HL-60/S4 treated with retinoic acid at 250 ng/mL for 4 days and 3 days (cell line): Measurements from ENCODE around the gene ZNF530.

Experiments
- in situ Hi-C: fragments of 300-500 bp; cut with MboI; formaldehyde crosslinking; loops from 2 replicates; pipeline ENCODE4 v1.7.0; 2022; ENCODE audit warnings: low sequenced_read_pairs

Gene ZNF530

DNA sequence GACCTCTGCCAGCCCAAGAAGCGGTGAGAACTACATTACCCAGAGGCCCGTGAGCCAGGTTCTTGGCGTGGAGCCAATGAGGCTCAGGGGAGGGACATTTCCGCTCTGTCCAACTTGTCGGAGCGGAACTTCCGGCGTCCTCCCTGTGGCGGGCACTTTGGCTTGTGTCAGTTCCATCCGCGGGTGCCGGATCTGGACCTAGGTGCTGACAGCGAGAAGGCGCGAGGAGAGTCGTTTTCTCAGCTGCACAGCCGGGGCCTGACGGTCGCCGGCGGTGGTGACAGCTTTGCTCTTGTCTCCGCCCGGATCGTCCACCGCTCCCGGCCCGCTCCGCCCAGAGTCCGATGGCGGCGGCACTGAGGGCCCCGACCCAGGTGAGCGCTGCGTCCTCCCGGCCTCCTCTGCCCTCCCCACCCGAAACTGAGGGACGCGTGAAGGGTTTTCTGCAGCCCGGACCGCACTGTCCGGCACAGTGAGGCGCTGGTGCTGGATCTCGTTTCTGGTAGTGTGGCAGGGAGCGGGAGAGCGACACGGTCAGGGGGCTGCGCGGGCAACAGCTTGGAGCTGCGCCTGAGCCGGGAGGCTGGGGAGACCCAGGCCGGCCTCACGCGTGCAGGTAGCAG is at the start of gene ZNF530:
ZNF530 (plus strand) TSS at position 125 of the 623 bp plus-strand sequence. CDS start 4,461 bp downstream, outside the sequence.
- in situ Hi-C loops = no loop called here

DNA sequence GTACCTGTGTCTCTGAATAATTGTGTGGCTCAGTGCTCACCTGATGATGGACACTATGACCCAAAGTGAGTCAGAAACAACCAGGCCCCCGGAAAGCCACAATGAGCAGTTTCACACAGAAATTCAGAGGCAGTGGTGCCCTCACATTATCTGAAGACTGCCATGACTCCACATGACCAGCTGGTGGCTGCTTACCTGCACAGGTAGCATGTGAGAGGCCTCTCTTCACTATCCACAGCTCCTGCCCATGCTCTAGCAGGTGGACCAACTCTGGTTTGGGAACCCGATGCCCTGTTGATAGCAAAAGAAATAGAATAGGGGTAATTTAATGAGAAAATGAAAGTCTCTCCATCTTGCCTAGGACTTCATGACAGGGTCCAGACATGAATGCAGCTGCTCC is 47.3 kb upstream of the ZNF530 start:
- in situ Hi-C loops = no loop called here

- in situ Hi-C loops = no loop called here
Measured at GRCh38 chr19:57557659-57558058, 42.0 kb upstream of the ZNF530 start.

DNA sequence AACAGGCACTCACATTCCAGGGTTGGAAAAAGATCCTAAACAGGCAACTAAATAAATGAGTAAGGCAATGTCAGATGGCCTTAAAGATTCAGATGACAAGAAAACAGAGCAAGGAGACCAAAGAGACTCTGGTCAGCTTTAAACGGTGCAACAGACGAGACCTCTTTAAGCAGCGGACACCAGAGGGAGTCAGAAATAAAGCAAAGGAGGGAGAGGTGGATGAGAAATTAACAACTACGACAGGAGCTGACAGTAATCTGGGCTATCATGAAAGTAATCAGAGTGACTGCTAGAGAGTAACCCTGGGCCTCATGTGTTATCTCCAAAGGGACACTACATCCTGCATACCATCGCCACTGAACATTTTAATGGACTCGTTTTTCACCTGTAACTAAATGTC is 41.2 kb upstream of the ZNF530 start:
- in situ Hi-C loops = no loop called here

DNA sequence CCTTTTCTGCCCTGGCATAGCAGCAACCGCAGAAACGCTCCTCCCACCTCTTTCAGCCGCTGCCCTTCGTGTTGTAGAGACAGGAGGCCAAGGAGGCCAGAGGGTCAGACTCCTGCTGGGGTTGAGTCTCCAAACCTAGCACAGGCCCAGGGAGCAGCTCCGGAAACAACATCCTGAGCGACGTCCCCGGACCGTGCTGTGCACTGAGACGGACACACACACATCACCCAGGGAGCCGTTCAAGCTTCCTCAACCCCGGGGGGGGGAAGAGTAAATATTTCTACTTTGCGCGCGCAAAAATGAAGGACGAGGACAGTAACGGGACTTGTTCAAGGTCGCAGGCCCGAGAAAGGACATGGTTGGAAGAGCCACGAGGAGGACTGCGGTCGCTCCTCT is 40.7 kb upstream of the ZNF530 start:
- in situ Hi-C loops = no loop called here

GRCh38 chr19:57559404-57560025 is 40.2 kb upstream of the ZNF530 start, which contains the start of gene ZNF550:
ZNF550 (minus strand) TSS chr19:57559863; CDS start chr19:57559682, 181 bp downstream.
- in situ Hi-C loops = no loop called here

DNA sequence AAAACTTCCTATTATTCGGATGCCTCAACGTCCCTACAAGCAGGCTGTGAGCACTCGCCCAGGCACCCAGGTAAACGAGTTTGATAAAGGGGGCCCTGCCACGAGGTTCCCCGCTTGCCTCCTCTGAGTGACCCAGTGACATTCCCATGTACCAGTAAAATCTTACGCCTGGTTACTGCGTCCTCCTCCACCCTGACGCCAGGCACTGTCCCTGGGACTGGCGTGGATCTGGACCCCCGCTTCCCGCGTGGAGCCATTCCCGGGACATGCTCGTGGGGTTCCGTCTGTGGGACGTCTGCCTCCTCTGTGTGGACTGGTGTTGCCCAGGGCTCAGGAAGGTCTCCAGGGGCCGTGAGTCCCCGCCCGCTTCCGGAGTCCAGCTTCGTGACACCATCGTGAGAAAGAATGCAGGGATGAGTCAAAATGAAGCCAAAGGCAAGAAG is 39.6 kb upstream of the ZNF530 start:
- in situ Hi-C loops = no loop called here

DNA sequence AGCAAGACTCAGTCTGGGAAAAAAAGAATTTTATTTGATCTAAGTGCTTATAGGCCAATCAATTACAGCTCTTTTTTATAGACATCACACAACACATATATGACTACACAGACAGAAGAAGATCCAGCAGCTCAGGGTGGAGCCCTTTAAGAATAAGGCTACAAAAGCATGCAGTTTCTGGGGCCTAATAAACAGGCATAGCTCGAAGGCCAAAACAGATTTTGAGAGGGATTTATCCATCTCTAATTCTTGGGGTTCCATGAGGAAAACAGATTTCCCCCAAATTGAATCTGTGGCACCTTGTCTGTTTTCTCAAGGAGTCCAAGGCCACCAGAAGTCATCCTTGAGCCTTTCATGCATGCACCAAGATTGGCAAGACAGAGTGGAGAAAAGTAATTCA is 36.1 kb upstream of the ZNF530 start:
- in situ Hi-C loops = no loop called here

DNA sequence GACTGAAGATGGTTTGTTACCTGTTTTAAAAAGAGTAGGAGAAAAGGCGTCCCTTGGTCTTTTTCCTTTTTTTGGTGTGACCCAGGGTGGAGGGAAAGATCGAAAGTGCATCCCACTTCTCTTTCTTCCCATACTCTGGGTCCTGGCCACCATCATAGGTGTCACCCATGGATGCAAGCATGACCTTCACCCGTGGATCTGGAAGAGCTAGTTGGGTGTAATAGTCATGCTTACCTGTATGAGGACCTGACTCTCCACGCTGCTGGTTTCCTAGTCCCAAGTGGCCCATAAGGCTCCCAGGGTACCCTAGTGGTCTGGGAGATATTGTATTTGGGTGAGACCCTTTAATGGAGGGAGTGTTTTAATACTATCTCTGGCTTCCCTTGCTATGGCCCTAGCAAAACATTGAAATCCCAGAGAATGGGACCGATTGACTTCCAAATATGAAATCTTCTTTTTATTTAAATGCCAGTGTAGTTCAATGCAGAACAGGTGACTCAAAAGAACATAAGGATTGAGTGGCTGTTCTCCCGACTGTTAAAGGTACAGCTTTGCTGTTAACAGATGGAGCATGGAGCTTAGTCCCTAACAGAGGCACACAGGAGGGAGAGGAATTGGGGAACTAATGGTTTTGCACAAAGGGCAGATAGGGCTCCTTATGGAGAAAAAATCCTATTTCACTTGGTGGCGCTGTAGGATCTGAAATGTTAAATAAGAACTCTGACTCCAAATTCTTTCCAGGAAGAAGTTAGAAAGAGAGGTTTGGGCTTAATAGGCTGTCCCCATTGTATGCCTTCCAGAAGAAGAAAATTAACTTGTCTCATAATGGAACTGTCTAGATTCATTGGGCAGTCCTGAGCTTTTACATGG is 33.1 kb upstream of the ZNF530 start:
- in situ Hi-C loops = no loop called here

DNA sequence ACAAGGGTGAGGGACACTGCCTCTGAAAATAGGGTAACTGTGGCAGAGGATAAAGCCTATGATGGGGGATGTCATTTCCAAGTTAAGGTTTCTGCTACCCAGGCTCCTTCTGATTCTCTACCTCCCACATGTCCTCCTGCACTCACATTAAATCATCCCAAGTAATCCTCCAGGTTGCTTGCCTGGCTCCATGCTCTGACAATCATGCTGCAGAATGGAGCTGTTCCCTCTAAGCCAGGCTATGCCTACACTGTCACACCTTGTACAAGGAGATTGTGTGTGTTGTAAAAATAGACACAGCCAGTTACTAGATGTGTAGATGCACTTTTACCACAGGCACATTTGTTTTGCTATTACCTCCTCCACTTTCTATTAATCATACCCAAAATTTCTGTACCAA is 29.0 kb upstream of the ZNF530 start:
- in situ Hi-C loops = no loop called here

GRCh38 chr19:57572415-57572947 is 27.2 kb upstream of the ZNF530 start:
- in situ Hi-C loops = no loop called here

DNA sequence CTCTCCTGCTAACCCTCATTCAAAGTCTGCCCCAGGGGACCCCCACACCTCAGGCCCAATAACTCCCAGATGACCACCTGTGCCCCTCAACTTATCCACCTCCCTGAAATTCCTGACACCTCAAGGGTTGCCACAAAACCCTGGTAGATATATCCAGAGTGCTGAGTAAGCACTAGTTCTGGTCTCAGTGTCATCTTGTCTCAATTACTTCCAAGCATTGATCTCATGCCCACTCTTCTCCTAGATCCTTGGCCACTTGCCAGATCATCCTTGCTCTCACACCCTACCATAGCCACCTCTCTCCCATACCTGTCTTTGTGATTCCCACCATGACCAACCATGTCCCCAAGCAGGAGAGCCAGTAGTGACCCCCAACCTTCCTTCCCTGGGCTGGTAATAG is 23.0 kb upstream of the ZNF530 start:
- in situ Hi-C loops = no loop called here

DNA sequence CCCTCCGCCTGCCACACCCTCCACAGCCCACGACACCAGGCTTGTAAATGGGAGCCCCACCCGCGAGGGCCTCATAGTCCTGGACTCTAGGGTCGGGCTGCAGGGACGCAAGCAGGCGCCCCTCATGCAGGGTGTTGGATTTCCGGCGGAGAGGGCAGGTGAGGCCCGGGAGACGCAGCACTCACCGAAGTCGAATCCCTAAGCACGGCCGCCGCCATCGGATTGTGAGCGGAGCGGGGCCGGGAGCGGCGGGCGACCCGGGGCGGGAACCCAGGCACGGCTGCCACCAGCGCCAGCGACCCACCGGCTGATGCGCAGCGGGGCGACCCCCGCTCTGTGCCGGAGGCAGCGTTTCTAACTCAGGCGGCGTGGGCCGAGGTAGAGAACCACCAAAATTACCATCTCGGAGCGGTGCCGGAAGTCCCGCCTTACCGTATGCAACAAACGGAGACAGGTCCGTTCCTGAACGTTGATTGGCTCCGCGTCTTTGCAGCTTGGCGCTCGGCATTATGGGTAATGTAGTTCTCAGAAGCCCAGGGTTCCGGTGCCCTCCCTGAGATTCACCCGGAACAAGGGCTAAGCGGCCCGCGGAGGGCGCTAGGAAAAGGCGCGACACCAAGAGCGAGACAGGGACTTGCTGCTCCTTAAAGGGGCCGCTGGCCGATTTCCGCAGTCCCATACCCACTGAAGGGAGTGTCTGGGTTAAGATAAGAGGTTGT is 21.0 kb upstream of the ZNF530 start, which contains the start of gene ZNF416:
ZNF416 (minus strand) TSS at position 425 of the 719 bp plus-strand sequence; CDS start at position 218, 207 bp downstream.
- in situ Hi-C loops = no loop called here

DNA sequence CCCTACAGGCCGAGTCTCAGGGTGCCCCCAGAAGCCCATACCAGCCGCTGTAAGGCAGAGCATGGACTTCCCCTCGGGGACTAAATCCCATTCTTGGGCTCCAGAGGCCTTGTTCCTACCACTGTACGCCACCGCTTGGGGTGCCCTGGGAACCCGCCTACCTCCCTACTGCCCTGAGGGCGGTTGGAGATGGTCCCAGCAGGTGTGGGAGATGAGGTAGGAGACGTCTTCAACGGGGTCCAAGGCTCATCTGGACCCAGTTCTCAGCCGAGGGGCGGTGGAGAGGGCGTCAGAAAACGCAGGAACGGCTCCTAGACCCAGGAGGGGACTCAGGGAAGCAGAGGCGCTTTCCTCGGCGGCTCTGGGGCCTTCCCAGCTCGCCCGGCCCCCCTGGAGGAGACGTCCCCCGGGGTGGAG is 16.6 kb upstream of the ZNF530 start:
- in situ Hi-C loops = no loop called here

DNA sequence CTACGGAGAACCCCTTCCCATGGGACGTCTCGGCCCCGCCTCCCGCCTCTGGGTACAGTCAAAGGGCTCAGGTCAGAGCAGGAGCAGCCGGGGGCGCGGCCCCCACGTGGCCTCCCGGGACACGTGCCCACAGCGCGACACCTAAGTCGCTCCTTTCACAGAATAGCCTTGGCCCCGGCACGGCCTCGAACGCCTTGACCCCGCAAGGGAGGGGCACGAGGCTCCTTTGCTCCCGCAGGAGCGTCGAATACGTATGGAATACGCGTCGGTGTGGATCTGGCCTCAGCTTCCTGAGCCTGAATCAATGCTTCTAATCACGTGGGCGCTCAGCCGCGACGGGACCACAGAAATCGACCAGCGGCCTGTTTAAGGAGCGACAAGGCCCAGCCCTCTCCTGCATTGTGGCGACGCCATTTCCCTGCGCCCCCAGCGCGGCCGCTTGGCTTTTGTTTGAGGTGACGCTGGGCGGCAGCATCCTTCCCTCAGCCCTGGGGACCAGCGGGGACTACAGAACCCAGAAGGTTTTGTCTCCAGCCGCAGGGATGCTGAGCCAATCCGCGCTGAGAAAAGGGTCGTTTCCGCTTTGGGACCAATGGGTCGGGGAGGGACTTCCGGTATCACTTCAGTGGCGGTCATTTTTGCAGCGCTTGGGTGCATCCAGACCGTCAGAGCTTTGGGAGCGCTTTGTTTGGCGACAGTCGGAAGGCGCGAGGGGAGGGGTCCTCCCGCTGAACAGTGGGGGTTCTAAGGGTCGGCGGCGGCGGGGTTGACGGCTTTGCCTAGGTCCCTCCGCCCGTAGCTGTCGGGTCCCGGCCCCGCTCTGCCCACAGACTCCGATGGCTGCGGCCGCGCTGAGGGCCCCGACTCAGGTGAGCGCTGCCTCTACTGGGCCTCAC is 15.9 kb upstream of the ZNF530 start, which contains the start of gene ZIK1:
ZIK1 (plus strand) TSS at position 625 of the 896 bp plus-strand sequence; CDS start at position 837, 212 bp downstream.
- in situ Hi-C loops = no loop called here

GRCh38 chr19:57587529-57587928 is 12.2 kb upstream of the ZNF530 start:
- in situ Hi-C loops = no loop called here

DNA sequence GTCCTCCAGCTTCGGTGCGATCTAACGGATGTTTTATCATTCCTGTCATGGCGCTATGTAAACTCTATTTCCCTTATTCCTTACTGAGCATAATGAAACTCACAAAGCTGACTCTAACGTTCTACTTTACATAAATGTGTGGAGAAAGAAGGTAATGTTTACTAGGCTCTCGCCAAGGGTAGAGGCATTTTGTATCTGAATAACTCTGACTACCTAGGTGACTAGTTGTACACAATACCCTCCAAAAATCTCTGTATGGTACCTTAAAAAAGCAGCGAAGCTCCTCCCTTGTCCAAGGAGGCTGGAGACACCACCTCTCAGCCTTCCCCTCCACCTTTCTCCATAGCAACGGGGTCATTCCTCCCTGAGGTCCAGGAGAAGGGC is 316 bp upstream of the ZNF530 start:
- in situ Hi-C loops = no loop called here

DNA sequence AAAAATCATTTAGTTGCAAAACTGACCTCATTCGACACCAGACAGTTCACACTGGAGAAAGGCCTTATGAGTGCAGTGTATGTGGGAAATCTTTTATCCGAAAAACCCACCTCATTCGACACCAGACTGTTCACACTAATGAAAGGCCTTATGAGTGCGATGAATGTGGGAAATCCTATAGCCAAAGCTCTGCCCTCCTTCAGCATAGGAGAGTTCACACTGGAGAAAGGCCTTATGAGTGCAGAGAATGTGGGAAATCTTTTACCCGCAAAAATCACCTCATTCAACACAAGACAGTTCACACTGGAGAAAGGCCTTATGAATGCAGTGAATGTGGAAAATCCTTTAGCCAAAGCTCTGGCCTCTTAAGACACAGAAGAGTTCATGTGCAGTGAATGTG is 7.2 kb downstream of the ZNF530 start:
- in situ Hi-C loops = no loop called here

DNA sequence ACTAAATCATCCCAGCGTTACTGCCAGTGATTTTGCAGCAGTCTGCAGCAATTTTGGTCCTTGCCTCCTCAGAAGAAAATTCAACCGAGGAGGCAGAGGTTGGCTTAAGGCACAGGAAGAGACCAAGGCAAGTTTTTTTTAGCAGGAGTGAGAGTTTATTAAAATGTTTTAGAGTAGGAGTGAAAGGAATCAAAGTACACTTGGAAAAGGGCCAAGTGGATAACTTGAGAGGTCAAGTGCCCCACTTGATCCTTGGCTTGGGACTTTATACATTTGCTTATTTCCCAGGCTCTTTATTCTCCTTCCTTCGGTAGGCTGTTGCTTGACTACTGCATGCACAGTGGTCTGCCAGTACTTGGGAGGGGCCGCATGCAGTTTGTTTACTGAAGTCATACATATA is 11.4 kb downstream of the ZNF530 start:
- in situ Hi-C loops = no loop called here
